GM20000 (cell line): ENCODE results near the gene NXPH2.

Experiments
- DNase-seq: peaks from one replicate; pipeline ENCODE4 v3.0.0; 2012; ENCODE audit warnings: low spot score
- CTCF ChIP-seq: IDR thresholded peaks from 2 replicates; pipeline ENCODE4 v1.5.1; 2012; ENCODE audit warnings: mild to moderate bottlenecking, control low read depth; ENCODE audit errors: extremely low read depth, missing control alignments

Gene NXPH2

GRCh38 chr2:138622613-138623012 is 157.6 kb downstream of the NXPH2 start:
- no peak for TF ChIP-seq CTCF
- no peak for DNase-seq

- no peak for TF ChIP-seq CTCF
- no peak for DNase-seq
Observed at GRCh38 chr2:138621139-138621538, 159.1 kb downstream of the NXPH2 start.

DNA sequence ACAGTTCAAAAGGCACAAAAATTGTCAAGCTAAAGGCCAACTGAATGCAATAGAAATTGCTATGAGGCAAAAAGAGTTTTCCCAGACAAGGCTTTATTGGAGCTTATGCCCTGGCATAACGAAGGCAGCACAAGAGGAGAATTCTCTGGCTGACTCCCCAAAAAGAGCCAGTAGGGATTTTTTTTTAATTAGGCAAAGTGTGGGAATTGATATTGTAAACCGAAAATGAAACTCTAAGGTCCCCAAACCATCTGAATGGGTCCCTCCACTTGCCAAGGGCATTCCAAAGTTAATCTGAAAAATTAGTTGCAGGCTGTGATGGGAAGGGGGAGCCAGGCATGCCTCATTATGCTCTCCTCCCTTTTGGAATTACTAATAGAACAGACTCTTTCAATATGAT is 159.8 kb downstream of the NXPH2 start:
- no peak for TF ChIP-seq CTCF
- DNase-seq = no peak
